Mesenchymal stem cell (in vitro differentiated cells and primary cell): ENCODE data around the gene CEMIP. TPM values are rescaled to one million over a fixed set of nuclear protein-coding genes. Genes with fewer than 3 reads are reported as not detected.

Experiments
- DNase-seq: peaks from one replicate; pipeline ENCODE4 v3.0.0-alpha.2; 2013
- H2AFZ ChIP-seq: one replicate; pipeline ENCODE4 v1.6.1; 2013; ENCODE audit warnings: low read depth, mild to moderate bottlenecking, control low read depth, inconsistent platforms, low read length, moderate library complexity
- H2AK5ac ChIP-seq: 2 replicates; pipeline ENCODE4 v1.6.1; 2013; ENCODE audit warnings: low read length, moderate library complexity, mild to moderate bottlenecking, inconsistent platforms; ENCODE audit not compliant: severe bottlenecking
- H2BK120ac ChIP-seq: one replicate; pipeline ENCODE4 v1.6.1; 2013; ENCODE audit warnings: low read depth, mild to moderate bottlenecking, inconsistent platforms, low read length, moderate library complexity
- H2BK12ac ChIP-seq, 2 experiments: one replicate each; pipeline ENCODE4 v1.6.1; 2013; ENCODE audit warnings: inconsistent platforms in 2 of 2, low read length in 2 of 2, mild to moderate bottlenecking in 2 of 2, moderate library complexity in 2 of 2, control low read depth in 1 of 2
- H2BK15ac ChIP-seq: one replicate; pipeline ENCODE4 v1.6.1; 2013; ENCODE audit warnings: mild to moderate bottlenecking, low read depth, inconsistent platforms; ENCODE audit not compliant: poor library complexity, severe bottlenecking
- H2BK5ac ChIP-seq: 2 replicates; pipeline ENCODE4 v1.6.1; 2013; ENCODE audit warnings: low read depth, mild to moderate bottlenecking, low read length, control low read depth, inconsistent platforms; ENCODE audit not compliant: poor library complexity, severe bottlenecking
- H3K14ac ChIP-seq, 2 experiments: one replicate each; pipeline ENCODE4 v1.6.1; 2013; ENCODE audit warnings: inconsistent platforms in 2 of 2, low read length in 2 of 2, control low read depth in 1 of 2, mild to moderate bottlenecking in 1 of 2, moderate library complexity in 1 of 2
- H3K18ac ChIP-seq, 2 experiments: one replicate each; pipeline ENCODE4 v1.6.1; 2013; ENCODE audit warnings: inconsistent platforms in 2 of 2, low read length in 2 of 2, control low read depth in 1 of 2, low read depth in 1 of 2, mild to moderate bottlenecking in 1 of 2
- H3K23ac ChIP-seq, 2 experiments: one replicate each; pipeline ENCODE4 v1.6.1; 2013; ENCODE audit warnings: inconsistent platforms in 2 of 2, low read length in 2 of 2, mild to moderate bottlenecking in 2 of 2, moderate library complexity in 2 of 2, control low read depth in 1 of 2
- H3K27ac ChIP-seq: 2 replicates; pipeline ENCODE4 v1.5.1; 2013; ENCODE audit warnings: mild to moderate bottlenecking, moderate library complexity, low read length, control low read depth, inconsistent platforms; ENCODE audit not compliant: poor library complexity, severe bottlenecking
- H3K27me3 ChIP-seq, 2 experiments: 2 replicates each; pipeline versions ENCODE4 v1.6.1 to v1.7.0; 2013; ENCODE audit warnings: low read length in 2 of 2, mild to moderate bottlenecking in 2 of 2, moderate library complexity in 2 of 2, control low read depth in 1 of 2, inconsistent platforms in 1 of 2; ENCODE audit not compliant: control insufficient read depth in 1 of 2, insufficient read depth in 1 of 2
- H3K36me3 ChIP-seq, 2 experiments: 2 replicates each; pipeline versions ENCODE4 v1.6.1 to v1.7.0; 2013; ENCODE audit warnings: low read length in 2 of 2, control low read depth in 1 of 2, inconsistent platforms in 1 of 2, low read depth in 1 of 2, mild to moderate bottlenecking in 1 of 2; ENCODE audit not compliant: insufficient read depth in 2 of 2, control insufficient read depth in 1 of 2
- H3K4ac ChIP-seq, 2 experiments: one replicate each; pipeline ENCODE4 v1.6.1; 2013; ENCODE audit warnings: inconsistent platforms in 2 of 2, low read length in 2 of 2, mild to moderate bottlenecking in 2 of 2, moderate library complexity in 2 of 2, control low read depth in 1 of 2, low read depth in 1 of 2
- H3K4me1 ChIP-seq: 2 replicates; pipeline ENCODE4 v1.6.1; 2013; ENCODE audit warnings: low read depth, low read length, control low read depth; ENCODE audit not compliant: control insufficient read depth, insufficient read depth
- H3K4me2 ChIP-seq: 2 replicates; pipeline ENCODE4 v1.6.1; 2013; ENCODE audit warnings: low read length, mild to moderate bottlenecking, inconsistent platforms; ENCODE audit not compliant: poor library complexity, severe bottlenecking
- H3K4me3 ChIP-seq, 2 experiments: 2 replicates each; pipeline versions ENCODE4 v1.5.1 to v1.7.0; 2013; ENCODE audit warnings: low read length in 2 of 2, mild to moderate bottlenecking in 2 of 2, control low read depth in 1 of 2, low read depth in 1 of 2; ENCODE audit not compliant: insufficient read depth in 1 of 2
- H3K79me1 ChIP-seq: replicated peaks from 2 replicates; pipeline ENCODE4 v1.6.1; 2013; ENCODE audit warnings: mild to moderate bottlenecking, control low read depth, low read length, inconsistent platforms; ENCODE audit not compliant: poor library complexity, severe bottlenecking
- H3K9ac ChIP-seq: 2 replicates; pipeline ENCODE4 v1.7.0; 2013; ENCODE audit warnings: mild to moderate bottlenecking, low read length, moderate library complexity
- H3K9me3 ChIP-seq: 2 replicates; pipeline ENCODE4 v1.7.0; 2013; ENCODE audit warnings: mild to moderate bottlenecking, low read length; ENCODE audit not compliant: control insufficient read depth
- H4K8ac ChIP-seq: one replicate; pipeline ENCODE4 v1.6.1; 2013; ENCODE audit warnings: inconsistent platforms, mild to moderate bottlenecking, low read length, moderate library complexity
- H4K91ac ChIP-seq: one replicate; pipeline ENCODE4 v1.6.1; 2013; ENCODE audit warnings: mild to moderate bottlenecking, low read length, inconsistent platforms
- WGBS: methylation state at CpG from one replicate; pipeline ENCODE4 v1.1.7; 2013; ENCODE audit warnings: mixed read lengths; 5-methylcytosine and 5-hydroxymethylcytosine counted together
- small RNA-seq: library from polyadenylated mRNA; stranded (forward); fragments of <200 nt; extraction: miRNeasy Mini kit (QIAGEN cat#:217004); gene quantifications from one replicate; pipeline ENCODE3, GENCODE V24; 2013; ENCODE audit warnings: low read depth

The CEMIP gene

GRCh38 chr15:81000144-81000623, 221.0 kb downstream of the CEMIP start:
- Histone ChIP-seq H2BK120ac (peak overlapping the region; percentile 1), H3K18ac (peak overlapping the region; percentile 87 to 90), H3K14ac (peak overlapping the region in 1 of 2 experiments; percentile 69), H3K9ac (peak overlapping the region; percentile 98), H3K4me3 (peak overlapping the region; percentile 81 to 83), H2AK5ac (no peak overlapping the region), H3K79me1 (peaks cover 14% of the 10 kb centered on the region), H4K8ac (peak overlapping the region; percentile 30), H2BK15ac (peak overlapping the region; percentile 17), H3K23ac (peak overlapping the region in 1 of 2 experiments; percentile 29), H2BK12ac (no peak overlapping the region), H3K4me1 (peaks cover 18% of the 10 kb centered on the region), H2AFZ (peak overlapping the region; percentile 85), H3K27me3 (no peaks in the 10 kb centered on the region), H3K4ac (peak overlapping the region; percentile 77 to 92), H2BK5ac (no peak overlapping the region), H3K9me3 (peaks cover 2% of the 10 kb centered on the region), H3K36me3 (peaks cover 9 to 23% of the 10 kb centered on the region in 2 experiments), H3K27ac (peak overlapping the region; percentile 0), H4K91ac (peak overlapping the region; percentile 5), H3K4me2 (peak overlapping the region; percentile 47)
- DNase-seq: no peak
- WGBS: 7% methylated on average over 15 of the region's 21 CpGs

- Histone ChIP-seq H3K27ac (peak within 1 kb of the TSS; percentile 52), H4K8ac (peak within 1 kb of the TSS; percentile 96), H3K14ac (peak within 1 kb of the TSS in 1 of 2 experiments; percentile 69), H3K36me3 (peaks cover 9 to 23% of the 10 kb centered on the region in 2 experiments), H3K79me1 (peaks cover 14% of the 10 kb centered on the region), H3K9me3 (peaks cover 2% of the 10 kb centered on the region), H3K4me2 (peak within 1 kb of the TSS; percentile 93), H2AFZ (peak within 1 kb of the TSS; percentile 85), H2BK120ac (peak within 1 kb of the TSS; percentile 98), H3K4me1 (peaks cover 18% of the 10 kb centered on the region), H2BK12ac (peak within 1 kb of the TSS; percentile 23 to 47), H4K91ac (peak within 1 kb of the TSS; percentile 68), H3K4ac (peak within 1 kb of the TSS; percentile 91 to 92), H2BK15ac (peak within 1 kb of the TSS; percentile 90), H3K18ac (peak within 1 kb of the TSS; percentile 94), H2BK5ac (peak within 1 kb of the TSS; percentile 74), H3K27me3 (no peaks in the 10 kb centered on the region), H3K4me3 (peak within 1 kb of the TSS; percentile 81 to 83), H3K9ac (peak within 1 kb of the TSS; percentile 98), H3K23ac (peak within 1 kb of the TSS; percentile 79), H2AK5ac (no peak within 1 kb of the TSS)
- WGBS: under 1% methylated on average over 58 of the region's 66 CpGs
- DNase-seq: peak; percentile 93
Observed at GRCh38 chr15:81000624-81001151, 221.5 kb downstream of the CEMIP start, which contains the start of gene TLNRD1. TLNRD1 (plus strand) TSS chr15:81000923; CDS start chr15:81002272, 1,349 bp downstream.

Small RNAs within 50 kb of the gene (small RNA-seq; reads per million reads assigned to genes)
- gene MIR4514 (not detected), gene MIR549A (2.9 reads per million, percentile 12 among the genes with 10 or more reads in this experiment)
